Omental fat pad (tissue), 4 donors: ENCODE results near the gene GREB1. TPM values are rescaled to one million over a fixed set of nuclear protein-coding genes. Genes with fewer than 3 reads are reported as not detected.

Experiments used
- ATAC-seq: fragments of 150-250 bp; one replicate; pipeline ENCODE4 v1.9.1; 2016; ENCODE audit warnings: mild to moderate bottlenecking, moderate library complexity; ENCODE audit not compliant: low FRiP score
- DNase-seq: peaks from one replicate; pipeline ENCODE4 v3.0.0-alpha.2; 2019; ENCODE audit warnings: low spot score
- CTCF ChIP-seq, 3 donors: fragments of 450-650 bp; IDR thresholded peaks; one replicate each; pipeline ENCODE4 v1.5.1; 2016 to 2017; ENCODE audit warnings: antibody characterized with exemption in 3 of 3, mild to moderate bottlenecking in 3 of 3, moderate library complexity in 2 of 3
- total RNA-seq, 4 donors: library from RNA; depleted of rRNA; stranded (reverse); fragments of >200 nt; gene quantifications; one replicate each; pipeline ENCODE4 v1.1.0, GENCODE V29; 2016

The GREB1 gene
- total RNA-seq, 4 donors from 2014 or later = 1.9 to 12.4 (median 4.1) TPM

GRCh38 chr2:11585071-11585470 is 51.2 kb downstream of the GREB1 start:
- ATAC-seq = no peak
- no peak for DNase-seq
- TF ChIP-seq CTCF (IDR thresholded peaks at IDR 0.05) = no peak

DNA sequence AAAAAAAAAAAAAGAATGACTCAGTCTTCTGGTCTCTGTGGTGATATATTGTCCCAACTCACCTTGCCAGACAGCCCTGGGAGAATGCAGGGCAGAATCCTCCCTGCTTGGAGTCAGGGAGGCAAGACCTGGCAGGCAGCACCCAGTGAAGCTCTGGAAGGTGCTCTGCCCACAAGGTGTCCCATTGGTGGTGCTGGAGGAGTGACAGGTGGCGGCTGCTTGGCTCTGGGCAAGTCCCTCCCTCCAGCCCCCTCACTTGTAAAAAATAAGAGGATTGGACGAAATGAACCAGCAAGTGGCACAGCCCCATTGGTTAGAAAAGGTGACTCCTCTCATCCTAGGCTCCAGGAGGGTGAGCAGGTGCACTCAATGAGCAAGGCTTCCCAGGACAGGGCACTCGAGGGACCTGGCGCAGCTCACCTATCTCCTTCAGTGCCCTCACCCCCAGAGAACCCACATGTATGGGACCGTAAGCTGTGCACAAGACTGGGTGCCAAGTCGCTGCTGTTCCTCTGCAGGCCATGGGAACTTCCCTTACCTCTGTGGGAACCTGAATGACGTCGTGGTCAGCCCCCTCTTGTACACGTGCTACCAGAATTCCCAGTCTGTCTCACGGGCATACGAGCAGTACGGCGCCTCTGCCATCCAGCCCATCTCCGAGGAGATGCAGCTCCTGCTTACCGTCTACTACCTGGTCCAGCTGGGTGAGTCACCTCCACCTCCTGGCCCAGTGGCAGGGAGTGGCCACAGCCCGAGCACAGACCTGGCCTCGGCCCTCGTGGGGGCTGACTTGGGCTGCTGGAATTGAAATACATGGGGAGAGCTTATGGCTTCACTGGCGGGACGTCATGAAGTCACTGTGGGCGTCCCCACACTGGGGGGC is 54.6 kb downstream of the GREB1 start:
- no peak for DNase-seq
- no peak for TF ChIP-seq CTCF (IDR thresholded peaks at IDR 0.05)
- ATAC-seq = no peak

GRCh38 chr2:11589316-11589940 is 55.6 kb downstream of the GREB1 start:
- ATAC-seq (no peak), DNase-seq (no peak)
- TF ChIP-seq CTCF (IDR thresholded peaks at IDR 0.05) = no peak

- no peak for TF ChIP-seq CTCF (IDR thresholded peaks at IDR 0.05)
- no peak for ATAC-seq
- DNase-seq = no peak
Observed at GRCh38 chr2:11590193-11590592, 56.3 kb downstream of the GREB1 start.

DNA sequence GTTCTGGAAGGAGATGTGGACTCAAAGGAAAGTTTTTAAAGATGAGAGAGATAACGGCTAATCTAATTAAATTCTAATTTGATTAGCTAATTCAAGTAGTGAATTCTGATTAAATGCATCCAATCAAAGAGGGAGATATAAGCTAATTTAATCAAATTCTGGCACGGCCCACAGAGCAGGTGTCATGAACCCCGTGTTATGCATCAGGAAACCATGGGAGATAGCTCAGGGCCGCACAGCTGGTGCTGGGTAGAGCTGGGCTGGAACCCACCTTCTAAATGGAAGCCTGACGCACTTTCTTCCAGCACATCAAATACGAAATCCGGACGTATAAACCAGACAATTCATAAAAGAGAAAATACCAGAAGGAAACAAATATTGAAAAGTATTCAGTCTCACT is 57.2 kb downstream of the GREB1 start:
- DNase-seq (no peak), ATAC-seq (no peak)

More for the DNA sequence above, 57.2 kb downstream of the GREB1 start:
- TF ChIP-seq CTCF (IDR thresholded peaks at IDR 0.05) = no peak
